GM12878 (cell line): Measurements from ENCODE around the gene CSNK1A1. TPM values are rescaled to one million over a fixed set of nuclear protein-coding genes. Genes with fewer than 3 reads are reported as not detected.
"Not testable (repeated sequence)": the region's sequence is repeated elsewhere in the genome, so short reads cannot be mapped to it uniquely, and the experiment has no call there.

Experiments
- ATAC-seq: fragments of 200-7000 bp; cut with Tn5 transposase; 3 replicates; pipeline ENCODE4 v1.9.1; 2020; ENCODE audit warnings: mild to moderate bottlenecking, moderate library complexity
- BruUV-seq: library from RNA; stranded (reverse); fragments of 400-500 nt; replicated peaks from 2 replicates; lab custom pipeline; 2021; lab: Mats Ljungman, UMichigan
- CTCF ChIA-PET: fragments of 300-600 bp; sonication (Branson Sonifier 250); formaldehyde crosslinking; extraction: SDS; loops from one replicate; lab custom pipeline; 2021; ENCODE audit warnings: inconsistent platforms; lab: Yijun Ruan, JAX
- POLR2A ChIA-PET: fragments of 350-600 bp; formaldehyde crosslinking; extraction: SDS; loops from one replicate; lab custom pipeline; 2021; ENCODE audit warnings: inconsistent platforms; lab: Charles Lee
- RAD21 ChIA-PET: fragments of 300-600 bp; sonication (Branson Sonifier 250); formaldehyde crosslinking; loops from one replicate; lab custom pipeline; 2023; ENCODE audit warnings: antibody characterized with exemption; ENCODE audit not compliant: unreplicated experiment; lab: Charles Lee
- SMC1A ChIA-PET: fragments of 300-600 bp; sonication (Branson Sonifier 250); formaldehyde crosslinking; loops from one replicate; lab custom pipeline; 2023; ENCODE audit not compliant: unreplicated experiment, uncharacterized antibody; lab: Charles Lee
- DNase-seq: peaks from one replicate; pipeline ENCODE4 v3.0.0-alpha.2; 2011; ENCODE audit warnings: low read depth, low spot score
- FAIRE-seq: peaks from 3 replicates; lab custom pipeline; 2011; peaks lifted over from hg19 to GRCh38; lab: Jason Lieb, UNC
- H2AFZ ChIP-seq: 2 replicates; pipeline ENCODE4 v1.6.0; 2011; ENCODE audit warnings: low read depth, low read length, control low read depth; ENCODE audit not compliant: control insufficient read depth
- H3K27ac ChIP-seq: 2 replicates; pipeline ENCODE4 v1.5.1; 2011; ENCODE audit warnings: control low read depth; ENCODE audit not compliant: control insufficient read depth, insufficient read depth
- H3K27me3 ChIP-seq, 2 experiments: replicated peaks in 1 of 2; 2 replicates each; pipeline versions ENCODE4 v1.6.0 to v1.6.1; 2011; ENCODE audit warnings: low read length in 1 of 2; ENCODE audit not compliant: control insufficient read depth in 2 of 2, insufficient read depth in 2 of 2
- H3K36me3 ChIP-seq, 2 experiments: 2 replicates each; pipeline ENCODE4 v1.5.1; 2011; ENCODE audit warnings: low read length in 1 of 2; ENCODE audit not compliant: control insufficient read depth in 2 of 2, insufficient read depth in 2 of 2
- H3K4me1 ChIP-seq: 2 replicates; pipeline ENCODE4 v1.6.1; 2011; ENCODE audit warnings: mild to moderate bottlenecking, low read length, moderate library complexity, mixed read lengths; ENCODE audit not compliant: control insufficient read depth, insufficient read depth
- H3K4me2 ChIP-seq: 2 replicates; pipeline ENCODE4 v1.6.0; 2011; ENCODE audit warnings: control low read depth; ENCODE audit not compliant: control insufficient read depth, insufficient read depth
- H3K4me3 ChIP-seq: fragments of 200-600 bp; sonication (generic); 2 replicates; pipeline ENCODE4 v1.5.1; 2016
- H3K79me2 ChIP-seq: 2 replicates; pipeline ENCODE4 v1.6.0; 2011; ENCODE audit warnings: low read length; ENCODE audit not compliant: control insufficient read depth, insufficient read depth
- H3K9ac ChIP-seq: 2 replicates; pipeline ENCODE4 v1.8.0; 2011; ENCODE audit warnings: low read length, control low read depth, mixed read lengths; ENCODE audit not compliant: control insufficient read depth, insufficient read depth
- H3K9me3 ChIP-seq: replicated peaks from 3 replicates; pipeline ENCODE4 v1.5.1; 2011; ENCODE audit warnings: mild to moderate bottlenecking, low read length; ENCODE audit not compliant: control insufficient read depth, insufficient read depth
- H4K20me1 ChIP-seq: 2 replicates; pipeline ENCODE4 v1.6.0; 2011; ENCODE audit not compliant: control insufficient read depth, insufficient read depth
- HCFC1 ChIP-seq: fragments of 150-350 bp; IDR thresholded peaks from 2 replicates; pipeline ENCODE4 v1.6.1; 2014; ENCODE audit warnings: low read length
- KAT2A ChIP-seq: conservative IDR thresholded peaks from 2 replicates; pipeline ENCODE4 v1.6.1; 2011; ENCODE audit warnings: low read depth, low read length; ENCODE audit not compliant: control insufficient read depth
- NKRF ChIP-seq: fragments of 450-650 bp; conservative IDR thresholded peaks from 2 replicates; pipeline ENCODE4 v1.6.1; 2017; ENCODE audit warnings: mild to moderate bottlenecking, moderate library complexity
- TBL1XR1 ChIP-seq: IDR thresholded peaks from 2 replicates; pipeline ENCODE4 v1.6.1; 2012; ENCODE audit warnings: low read depth, low read length, improper control_type of control experiment
- WGBS: methylation state at CpG from one replicate; pipeline ENCODE4 v1.1.6; 2016; ENCODE audit warnings: low lambda C conversion rate; ENCODE audit not compliant: insufficient replicate concordance, insufficient coverage; ENCODE audit errors: missing lambda C conversion rate; 5-methylcytosine and 5-hydroxymethylcytosine counted together
- in situ Hi-C: fragments of 300-500 bp; cut with MboI; formaldehyde crosslinking; loops from 9 replicates; pipeline ENCODE4 v1.14.3; 2018; ENCODE audit warnings: mixed read lengths
- intact Hi-C: fragments of 100-400 bp; cut with micrococcal nuclease; formaldehyde crosslinking; loops from one replicate; pipeline ENCODE4 v1.14.2; 2022; ENCODE audit not compliant: unreplicated experiment
- polyA plus RNA-seq, 11 experiments: library from polyadenylated mRNA; depleted of rRNA in 4 of 11; unstranded in 6 of 11; stranded (reverse) in 5 of 11; fragments of >200 nt; fragmentation: Nextera tagmentation in 4 of 11; fragmentation: Illumina TruSeq in 1 of 11; extraction: Ambion mirVana in 4 of 11; extraction: Trizol in 1 of 11; gene quantifications; 1 replicate in 1 of 11; 2 replicates in 10 of 11; pipeline versions ENCODE4 v1.2.1 to v1.2.3, GENCODE V29; 2011 to 2016; ENCODE audit warnings: inconsistent platforms in 2 of 11, missing spikeins in 2 of 11, low read depth in 1 of 11
- total RNA-seq, 4 experiments: library from RNA; depleted of rRNA in 3 of 4; stranded (reverse); fragments of >200 nt in 3 of 4; fragmentation: Illumina TruSeq in 1 of 4; extraction: Trizol in 1 of 4; gene quantifications; 2 replicates each; pipeline versions ENCODE4 v1.2.1 to v1.2.3, GENCODE V29; 2013 to 2021
- TF ChIP-seq, protein P1 (sequence below): fragments of 450-650 bp; IDR thresholded peaks from 2 replicates; pipeline ENCODE4 v1.6.1; 2014; ENCODE audit warnings: mild to moderate bottlenecking

CSNK1A1 gene
- total and polyA plus RNA-seq, 10 of the 15 experiments (the other 5 are each of a cell fraction or from before 2014, with no cell fraction given): 53.3 to 155 (median 133) TPM

DNA sequence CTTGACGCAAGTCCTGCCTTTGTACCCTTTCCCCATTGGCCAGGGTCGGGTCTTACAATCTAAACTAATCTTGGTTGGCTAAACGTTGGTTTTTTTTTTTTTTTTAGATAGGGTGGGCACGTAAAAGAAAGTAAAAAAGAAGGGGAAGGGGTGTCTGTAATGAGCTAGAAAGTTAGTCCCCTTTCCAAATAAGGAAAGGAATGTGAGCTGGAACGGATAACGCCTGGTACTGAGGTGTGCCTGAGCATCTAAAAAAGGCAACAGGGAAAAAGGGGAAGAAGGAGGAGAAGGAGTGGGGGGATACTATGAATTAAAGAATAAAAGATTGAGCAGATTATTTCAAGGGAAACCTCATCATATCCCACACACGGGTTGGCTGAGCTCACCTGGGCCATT is 105.9 kb downstream of the CSNK1A1 start (continued):
- TF ChIP-seq KAT2A (no peak), HCFC1 (no peak), NKRF (no peak), TBL1XR1 (no peak)
- TF ChIP-seq, protein P1, sequence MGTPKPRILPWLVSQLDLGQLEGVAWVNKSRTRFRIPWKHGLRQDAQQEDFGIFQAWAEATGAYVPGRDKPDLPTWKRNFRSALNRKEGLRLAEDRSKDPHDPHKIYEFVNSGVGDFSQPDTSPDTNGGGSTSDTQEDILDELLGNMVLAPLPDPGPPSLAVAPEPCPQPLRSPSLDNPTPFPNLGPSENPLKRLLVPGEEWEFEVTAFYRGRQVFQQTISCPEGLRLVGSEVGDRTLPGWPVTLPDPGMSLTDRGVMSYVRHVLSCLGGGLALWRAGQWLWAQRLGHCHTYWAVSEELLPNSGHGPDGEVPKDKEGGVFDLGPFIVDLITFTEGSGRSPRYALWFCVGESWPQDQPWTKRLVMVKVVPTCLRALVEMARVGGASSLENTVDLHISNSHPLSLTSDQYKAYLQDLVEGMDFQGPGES: no peak

DNA sequence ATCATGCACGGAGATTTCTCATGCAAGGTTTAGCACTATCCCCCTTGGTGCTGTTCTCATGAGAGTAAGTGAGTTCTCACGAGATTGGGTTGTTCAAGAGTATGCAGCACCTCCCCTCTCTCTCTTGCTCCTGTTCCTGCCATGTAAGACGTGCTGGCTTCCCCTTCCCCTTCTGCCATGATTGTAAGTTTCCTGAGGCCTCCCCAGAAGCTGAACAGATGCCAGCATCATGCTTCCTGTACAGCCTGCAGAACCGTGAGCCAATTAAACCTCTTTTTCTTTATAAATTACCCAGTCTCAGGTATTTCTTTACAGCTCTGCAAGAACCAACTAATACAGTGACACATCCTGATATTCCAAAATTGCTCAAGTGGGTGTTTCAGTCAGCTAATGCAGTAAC is 106.8 kb downstream of the CSNK1A1 start:
- H3K27me3 ChIP-seq, DNase-seq, H3K9me3 ChIP-seq, H3K36me3 ChIP-seq, FAIRE-seq, H2AFZ ChIP-seq, H3K27ac ChIP-seq, H3K9ac ChIP-seq, intact Hi-C loops, BruUV-seq, H3K4me1 ChIP-seq, H4K20me1 ChIP-seq, ATAC-seq, H3K79me2 ChIP-seq, H3K4me3 ChIP-seq, H3K4me2 ChIP-seq: not testable (repeated sequence)
- ChIA-PET CTCF (interaction anchor here (0.6 to 11.2 kb wide), 9 partner anchors 11 to 196 kb away, joined by 3 to 108 read pairs (median 5); no protein-coding TSS in a partner anchor), RAD21 (interaction anchor here (0.7 to 2.1 kb wide), 3 partner anchors 118 to 408 kb away, joined by 3 to 9 read pairs (median 4); no protein-coding TSS in a partner anchor), POLR2A (interaction anchor here (0.6 to 0.7 kb wide), 2 partner anchors 116 to 217 kb away, joined by 3 to 6 read pairs; no protein-coding TSS in a partner anchor), SMC1A (interaction anchor here (1.1 to 1.9 kb wide), 5 partner anchors 9 to 121 kb away, joined by 3 to 7 read pairs (median 5); partner anchors contain the start of gene CSNK1A1)
- in situ Hi-C loops: loop anchor here (5.0 kb wide), 1 partner anchor 118 kb away; no protein-coding TSS in a partner anchor
- 22% methylated on average over 4 of the region's 4 CpGs for WGBS
